Keratinocyte (primary cell): Measurements from ENCODE around the gene DEPDC5.

Experiments used
- EZH2 ChIP-seq: IDR thresholded peaks from one replicate; pipeline ENCODE4 v1.6.1; 2012; ENCODE audit warnings: inconsistent platforms, mild to moderate bottlenecking, low read length, moderate library complexity
- TF ChIP-seq, protein P1 (sequence below), 3 experiments: IDR thresholded peaks in 1 of 3; conservative IDR thresholded peaks in 1 of 3; optimal IDR thresholded peaks in 1 of 3; 2 replicates in 2 of 3; 3 replicates in 1 of 3; pipeline versions ENCODE3 to v1.5.1; 2011; ENCODE audit warnings: low read length in 3 of 3, mild to moderate bottlenecking in 3 of 3, moderate library complexity in 2 of 3, control low read depth in 1 of 3, inconsistent platforms in 1 of 3; ENCODE audit not compliant: insufficient read depth in 2 of 3; ENCODE audit errors: extremely low read depth in 1 of 3

DNA sequence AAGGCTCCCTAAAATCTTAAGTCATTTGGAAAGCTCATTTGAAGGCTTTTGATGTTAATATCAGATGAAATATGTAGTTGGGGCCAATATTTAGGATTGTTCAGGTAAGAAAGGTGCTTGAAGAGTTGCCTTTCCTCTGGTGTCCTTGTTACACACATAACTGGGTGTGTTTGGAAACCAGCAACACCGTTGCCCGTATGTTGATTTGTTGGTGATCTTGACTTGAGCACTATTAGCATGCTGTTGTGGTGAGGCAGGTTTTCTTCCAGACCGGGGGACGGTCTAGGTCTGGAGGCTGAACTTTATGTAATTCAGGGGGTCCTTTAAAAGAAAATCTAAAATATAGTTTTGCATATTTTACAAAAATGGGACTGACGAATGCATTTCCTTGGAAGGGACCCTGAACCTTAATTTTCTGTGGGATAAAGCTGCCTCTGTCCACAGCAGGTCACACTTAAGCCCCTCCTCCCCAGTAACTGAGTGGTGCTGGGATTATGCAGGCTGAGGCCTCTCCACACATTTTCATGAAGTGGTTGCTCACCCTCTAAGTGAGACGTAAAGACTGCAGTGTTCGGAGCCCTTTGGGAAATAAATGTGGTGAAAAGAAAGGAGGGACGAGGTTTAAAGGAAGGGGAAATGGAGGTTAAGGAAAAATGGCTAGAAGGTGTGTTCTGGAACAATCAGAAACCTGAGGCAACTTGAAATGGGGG lies 192.3 kb downstream of the DEPDC5 start:
- TF ChIP-seq, protein P1, sequence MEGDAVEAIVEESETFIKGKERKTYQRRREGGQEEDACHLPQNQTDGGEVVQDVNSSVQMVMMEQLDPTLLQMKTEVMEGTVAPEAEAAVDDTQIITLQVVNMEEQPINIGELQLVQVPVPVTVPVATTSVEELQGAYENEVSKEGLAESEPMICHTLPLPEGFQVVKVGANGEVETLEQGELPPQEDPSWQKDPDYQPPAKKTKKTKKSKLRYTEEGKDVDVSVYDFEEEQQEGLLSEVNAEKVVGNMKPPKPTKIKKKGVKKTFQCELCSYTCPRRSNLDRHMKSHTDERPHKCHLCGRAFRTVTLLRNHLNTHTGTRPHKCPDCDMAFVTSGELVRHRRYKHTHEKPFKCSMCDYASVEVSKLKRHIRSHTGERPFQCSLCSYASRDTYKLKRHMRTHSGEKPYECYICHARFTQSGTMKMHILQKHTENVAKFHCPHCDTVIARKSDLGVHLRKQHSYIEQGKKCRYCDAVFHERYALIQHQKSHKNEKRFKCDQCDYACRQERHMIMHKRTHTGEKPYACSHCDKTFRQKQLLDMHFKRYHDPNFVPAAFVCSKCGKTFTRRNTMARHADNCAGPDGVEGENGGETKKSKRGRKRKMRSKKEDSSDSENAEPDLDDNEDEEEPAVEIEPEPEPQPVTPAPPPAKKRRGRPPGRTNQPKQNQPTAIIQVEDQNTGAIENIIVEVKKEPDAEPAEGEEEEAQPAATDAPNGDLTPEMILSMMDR (optimal IDR thresholded peaks at IDR 0.05 in 1 of 3, IDR thresholded peaks at IDR 0.05 in 1 of 3, conservative IDR thresholded peaks at IDR 0.05 in 1 of 3; ENCODE audit: extremely low read depth in 1 of 3, insufficient read depth in 2 of 3, low read length in 3 of 3): no peak
- no peak for TF ChIP-seq EZH2
